HG02642 (cell line): Measurements from ENCODE around the gene SLC22A16.
"Not testable (repeated sequence)": the region's sequence is repeated elsewhere in the genome, so short reads cannot be mapped to it uniquely, and the experiment has no call there.

Experiments used
- ATAC-seq: cut with Tn5 transposase; IDR thresholded peaks from one replicate; pipeline ENCODE4 v1.9.1; 2021; ENCODE audit warnings: mild to moderate bottlenecking; ENCODE audit not compliant: unreplicated experiment, poor library complexity

Gene SLC22A16

DNA sequence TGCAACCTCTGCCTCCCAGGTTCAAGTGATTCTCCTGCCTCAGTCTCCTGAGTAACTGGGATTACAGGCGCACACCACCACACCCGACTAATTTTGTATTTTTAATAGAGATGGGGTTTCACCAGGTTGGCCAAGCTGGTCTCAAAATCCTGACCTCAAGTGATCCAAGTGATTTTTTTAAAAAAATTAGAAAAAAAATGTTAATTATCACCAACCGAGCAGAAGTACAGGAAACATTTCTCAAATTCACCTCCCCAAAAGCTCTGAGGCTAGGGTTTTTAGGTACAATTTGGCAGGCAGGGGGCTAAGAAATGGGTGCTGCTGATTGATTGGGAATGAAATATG lies 14.9 kb upstream of the SLC22A16 start:
- no peak for ATAC-seq

DNA sequence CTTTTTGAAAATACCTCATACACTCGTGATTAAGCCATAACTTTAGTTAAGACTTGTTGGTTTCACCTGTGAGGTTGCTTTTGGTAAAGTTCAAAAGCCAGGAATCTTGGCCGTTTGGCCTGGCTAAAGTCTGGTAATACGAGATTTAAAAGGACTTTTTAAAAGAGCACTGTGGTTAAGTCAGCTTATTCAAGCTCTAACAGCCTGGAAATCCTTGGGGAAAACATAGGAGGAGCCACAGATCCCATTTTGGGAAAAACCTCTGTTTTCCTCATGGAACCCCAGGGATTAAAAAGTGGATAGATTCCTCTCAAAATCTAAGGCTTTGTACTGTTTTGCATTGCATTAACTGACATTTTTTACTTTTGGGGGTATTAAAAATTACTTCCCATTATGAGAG lies 13.7 kb upstream of the SLC22A16 start:
- no peak for ATAC-seq

DNA sequence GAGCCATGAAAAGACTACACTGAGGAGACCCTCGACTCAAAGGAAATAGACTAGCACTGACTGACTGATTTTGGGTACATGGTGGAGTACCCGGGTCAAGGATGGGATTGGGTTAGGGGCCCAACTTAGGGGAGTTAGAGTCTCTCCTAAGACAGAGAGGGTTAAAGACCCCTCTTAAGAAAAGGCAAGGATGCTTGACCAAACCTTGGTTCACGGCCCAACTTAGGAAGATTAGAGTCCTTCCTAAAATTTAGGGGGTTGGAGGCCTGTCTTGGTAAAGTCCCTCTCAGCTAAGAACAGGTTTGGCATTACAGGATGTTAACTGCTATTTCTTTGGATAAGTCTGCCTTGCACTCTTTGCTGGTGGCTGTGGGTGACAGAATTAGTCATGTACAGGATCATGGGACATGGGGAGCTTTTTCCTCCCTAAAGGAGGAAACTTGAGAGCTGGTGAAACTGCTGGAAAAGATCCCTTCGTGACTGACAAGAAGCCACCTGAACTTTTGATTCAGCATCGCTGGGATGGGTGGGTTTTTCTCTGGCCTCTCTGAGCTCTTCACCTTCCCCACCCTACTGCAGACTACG lies 12.3 kb upstream of the SLC22A16 start:
- ATAC-seq: no peak

DNA sequence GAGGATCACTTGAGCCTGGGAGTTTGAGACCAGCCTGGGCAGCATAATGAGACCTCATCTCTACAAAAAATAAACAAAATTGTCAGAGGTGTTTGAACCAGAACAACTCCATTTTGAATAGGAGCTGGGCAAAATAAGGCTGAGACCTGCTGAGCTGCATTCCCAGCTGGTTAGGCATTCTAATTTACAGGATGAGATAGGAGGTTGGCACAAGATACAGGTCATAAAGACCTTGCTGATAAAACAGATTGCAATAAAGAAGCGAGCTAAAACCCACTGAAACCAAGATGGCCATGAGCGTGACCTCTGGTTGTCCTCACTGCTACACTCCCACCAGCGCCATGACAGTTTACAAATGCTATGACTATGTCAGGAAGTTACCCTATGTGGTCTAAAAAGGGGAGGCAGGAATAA lies 11.6 kb upstream of the SLC22A16 start:
- not testable (repeated sequence) for ATAC-seq

DNA sequence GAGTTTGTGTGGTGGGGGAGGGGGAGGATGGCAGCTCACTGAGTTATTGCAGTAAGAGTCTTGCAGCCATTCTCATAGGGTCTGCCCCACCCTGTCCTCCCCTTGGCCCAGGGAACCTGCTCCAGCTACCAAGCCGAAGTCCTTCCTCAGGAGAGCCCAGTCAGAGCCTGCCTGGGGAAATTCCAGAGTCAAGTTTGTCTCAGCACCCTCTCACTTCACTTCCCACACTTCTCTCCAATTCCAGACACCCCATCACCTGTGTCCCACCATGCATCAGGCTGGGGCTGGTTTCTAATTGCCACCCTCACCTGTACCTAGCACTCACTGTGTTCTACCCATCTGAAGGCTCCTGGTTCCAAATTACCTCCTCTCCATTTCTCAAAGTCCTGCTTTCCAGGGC lies 10.3 kb upstream of the SLC22A16 start:
- no peak for ATAC-seq

DNA sequence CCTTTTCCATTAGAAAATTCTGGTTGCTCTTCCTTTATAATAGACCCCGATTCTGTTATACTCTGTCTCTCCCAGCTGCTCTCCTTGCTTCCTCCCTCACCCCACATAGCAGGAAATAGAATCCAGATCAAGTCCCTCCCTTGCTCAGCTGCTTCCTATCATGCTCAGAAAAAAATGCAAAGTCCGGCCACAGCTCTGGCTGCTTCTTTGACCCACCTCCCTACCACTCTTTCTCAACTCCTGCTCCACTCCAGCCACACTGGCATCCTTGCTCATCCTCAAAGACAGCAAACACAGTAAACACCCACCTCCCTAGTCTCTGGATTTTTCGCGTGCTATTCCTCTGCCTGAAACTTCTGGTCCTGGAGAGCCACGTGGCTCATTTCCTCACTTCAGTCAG lies 9.1 kb upstream of the SLC22A16 start:
- ATAC-seq: no peak

DNA sequence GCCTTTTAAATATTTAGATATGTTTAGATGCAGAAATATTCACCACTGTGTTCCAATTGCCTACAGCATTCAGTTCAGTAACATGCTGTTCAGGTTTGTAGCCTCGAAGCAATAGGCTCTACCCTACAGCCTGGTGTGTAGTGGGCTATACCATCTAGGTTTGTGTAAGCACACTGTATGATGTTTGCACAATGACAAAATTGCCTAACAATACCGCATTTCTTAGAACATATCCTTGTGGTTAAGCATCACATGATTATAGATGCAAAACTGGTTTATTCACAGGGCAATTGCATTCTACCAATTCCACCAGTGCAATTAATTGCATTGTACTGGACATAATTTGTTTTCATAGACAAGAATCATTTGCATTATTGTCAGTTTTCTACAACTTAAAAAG lies 7.9 kb upstream of the SLC22A16 start:
- ATAC-seq: no peak

DNA sequence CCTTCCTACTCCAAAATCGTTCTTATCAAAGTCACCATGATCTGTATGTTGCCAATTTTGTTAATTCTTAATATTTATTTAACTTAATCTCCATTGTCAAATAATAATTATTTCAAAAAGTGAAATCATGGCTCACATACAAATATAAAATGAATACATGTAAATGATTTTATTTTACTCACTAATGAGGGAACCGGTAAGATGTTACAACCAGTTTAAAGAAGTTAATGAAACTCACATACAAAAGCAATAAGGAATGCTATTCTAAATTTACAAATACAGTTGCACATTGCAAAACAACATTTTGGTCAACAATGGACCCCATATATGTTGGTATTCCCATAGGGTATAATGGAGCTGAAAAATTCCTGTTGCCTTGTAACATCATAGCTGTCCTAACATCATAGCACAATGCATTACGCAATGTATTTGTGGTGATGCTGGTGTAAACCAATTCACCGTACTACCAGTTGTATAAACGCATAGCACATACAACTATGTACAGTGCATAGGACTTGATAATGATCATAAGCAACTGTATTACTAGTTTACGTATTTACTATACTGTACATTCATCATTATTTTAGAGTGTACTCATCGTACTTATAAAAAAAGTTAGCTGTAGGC lies 6.5 kb upstream of the SLC22A16 start:
- ATAC-seq: no peak

DNA sequence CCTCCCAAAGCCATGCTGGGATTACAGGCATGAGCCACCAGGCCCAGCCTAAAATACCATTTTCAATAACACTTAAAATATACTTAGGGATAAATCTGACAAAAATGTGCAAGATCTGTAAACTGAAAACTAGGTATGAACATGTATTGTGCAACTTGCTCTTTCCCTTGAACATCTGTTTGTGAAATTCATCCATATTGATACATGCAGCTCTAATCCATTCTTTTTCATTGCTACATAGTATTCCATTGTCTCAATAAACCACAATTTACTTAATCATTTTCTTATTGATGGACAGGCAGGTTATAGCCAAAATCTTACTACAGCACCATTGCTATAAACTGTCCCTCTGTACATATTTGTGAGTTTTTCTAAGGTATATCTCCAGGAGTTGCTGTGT lies 4.7 kb upstream of the SLC22A16 start:
- no peak for ATAC-seq

DNA sequence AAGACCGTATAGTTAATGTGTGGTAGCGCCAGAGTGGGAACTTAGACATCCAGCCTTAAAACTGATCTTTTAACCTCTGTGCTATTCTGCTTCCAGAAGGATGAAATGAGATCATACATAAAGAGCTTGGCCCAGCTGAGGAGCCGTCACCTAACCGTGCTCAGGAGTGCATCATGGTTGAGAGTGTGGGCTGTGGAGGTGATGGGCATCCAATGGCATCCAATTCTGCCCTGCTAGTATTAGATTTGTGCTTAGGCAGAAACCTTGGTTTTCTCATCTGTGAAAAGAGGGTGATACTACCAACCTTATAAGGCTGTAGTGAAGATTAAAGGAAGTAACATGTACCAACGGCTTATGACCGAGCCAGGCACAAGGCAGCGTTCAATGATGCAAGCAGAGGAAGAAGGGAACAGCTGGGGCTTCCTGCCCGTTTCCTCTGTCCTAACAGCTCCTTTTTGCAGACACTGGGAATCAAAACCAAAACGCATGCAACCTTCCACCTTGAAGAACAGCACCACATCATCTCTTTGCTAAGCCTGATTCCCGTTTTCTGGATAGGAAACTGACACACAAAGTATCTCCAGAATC lies 1.3 kb downstream of the SLC22A16 start:
- no peak for ATAC-seq

DNA sequence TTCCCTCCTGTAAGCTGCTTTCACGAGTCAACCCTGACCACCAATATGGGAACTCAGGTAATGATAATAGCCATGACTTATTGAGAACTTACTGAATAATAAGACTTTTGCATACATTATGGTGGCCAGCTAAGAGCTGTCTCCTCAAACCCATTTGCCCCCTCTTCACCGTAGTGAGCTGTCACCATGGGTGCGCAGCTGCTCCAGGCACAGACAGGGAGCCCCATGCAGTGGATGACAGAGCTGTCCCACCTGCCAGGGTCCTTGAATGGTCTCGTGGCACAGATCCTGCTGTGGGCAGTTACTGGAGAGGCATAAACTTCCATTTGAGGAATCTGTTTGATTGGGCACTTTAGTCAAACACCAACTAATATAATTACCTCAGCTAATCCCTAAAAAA lies 1.9 kb downstream of the SLC22A16 start:
- no peak for ATAC-seq

DNA sequence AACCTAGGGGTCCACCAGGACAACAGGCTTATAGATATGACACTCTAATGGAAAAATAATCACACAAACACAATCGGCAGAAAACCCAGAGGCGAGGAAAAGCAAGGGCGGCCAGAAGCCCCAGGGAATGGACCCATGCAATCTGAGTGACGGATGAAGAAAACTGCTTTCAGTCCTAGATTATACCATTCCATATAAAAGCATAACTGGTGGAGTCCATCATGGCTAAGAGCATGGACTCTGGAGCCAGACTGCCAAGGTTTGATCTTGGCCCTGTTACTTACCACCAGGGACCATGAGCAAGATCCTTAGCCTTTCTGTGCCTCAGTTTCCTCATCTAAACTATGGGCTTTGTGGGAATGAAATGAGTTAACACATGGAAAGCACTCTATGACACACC lies 3.7 kb downstream of the SLC22A16 start:
- ATAC-seq: no peak

DNA sequence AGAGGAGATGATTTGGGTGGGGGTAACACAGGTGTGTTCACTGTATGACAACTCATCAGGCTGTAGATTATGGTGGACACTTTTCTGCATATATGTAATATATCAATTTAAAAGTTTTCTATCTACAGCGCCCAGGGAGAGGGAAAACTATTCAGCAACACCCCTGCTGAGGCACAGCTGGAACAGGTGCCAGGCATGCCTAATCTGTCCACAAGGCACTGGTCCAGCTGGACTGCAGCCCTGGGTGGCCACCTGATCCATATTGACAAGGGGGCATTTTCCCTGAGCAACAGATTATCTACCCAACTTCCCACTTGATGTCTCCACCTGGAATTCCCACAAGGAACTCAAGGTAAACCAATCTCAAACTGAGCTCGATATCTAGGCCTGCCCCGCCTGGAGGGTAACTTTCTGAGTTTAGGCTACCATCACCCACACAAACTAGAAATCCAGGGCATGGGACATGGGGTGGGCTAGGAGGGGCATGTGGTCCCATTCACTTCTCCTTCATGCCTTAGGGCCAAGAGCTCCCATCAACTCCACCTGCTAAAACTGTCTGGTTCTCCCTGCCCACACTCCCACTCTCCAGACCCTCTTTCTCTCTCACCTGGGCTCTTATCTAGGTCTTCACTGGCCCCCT lies 4.6 kb downstream of the SLC22A16 start:
- no peak for ATAC-seq

DNA sequence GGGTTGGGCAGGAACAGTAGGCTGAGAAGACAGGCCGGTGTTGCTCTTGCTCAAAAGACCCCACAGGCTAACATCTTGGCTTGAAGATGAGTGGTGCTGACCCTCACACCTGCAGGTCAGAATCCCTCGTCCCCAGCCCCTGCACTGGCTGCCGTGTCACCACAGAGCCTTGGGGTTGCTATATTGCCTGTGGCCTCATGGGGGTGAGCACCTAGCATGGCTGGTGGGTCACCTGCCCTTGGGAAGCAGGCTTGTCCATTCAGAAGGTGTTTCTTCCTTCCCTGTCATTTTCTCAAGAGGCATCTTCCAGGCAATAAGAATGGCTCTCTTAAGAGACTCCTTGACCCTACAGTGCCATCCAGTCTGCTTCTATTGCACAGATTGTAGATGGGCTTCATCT lies 7.7 kb downstream of the SLC22A16 start:
- ATAC-seq: no peak

DNA sequence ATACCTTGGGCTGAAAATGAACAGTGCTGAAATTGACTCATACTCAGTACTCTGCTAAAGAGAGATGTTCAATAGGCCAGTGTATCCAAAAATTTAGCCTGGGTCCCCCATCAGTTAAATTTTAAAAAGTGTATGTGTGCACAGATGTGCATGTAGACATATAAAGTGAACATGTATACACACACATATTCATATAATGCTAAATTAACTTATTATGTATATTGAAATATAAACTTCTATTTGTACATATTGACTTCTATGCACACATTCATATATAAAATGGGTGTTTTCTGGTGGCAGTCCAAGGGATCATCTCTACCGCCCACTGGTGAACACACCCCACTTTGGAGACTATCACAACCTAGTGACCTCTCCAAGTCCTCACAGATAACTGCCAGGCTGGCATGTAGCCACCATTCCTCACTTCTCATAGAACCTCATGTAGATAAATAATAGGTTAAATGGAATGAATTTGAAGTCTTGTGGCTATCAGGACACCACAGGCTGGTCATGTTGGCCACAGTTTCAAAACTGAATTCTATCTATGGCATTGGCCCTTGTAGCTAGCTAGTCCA lies 8.8 kb downstream of the SLC22A16 start:
- no peak for ATAC-seq

DNA sequence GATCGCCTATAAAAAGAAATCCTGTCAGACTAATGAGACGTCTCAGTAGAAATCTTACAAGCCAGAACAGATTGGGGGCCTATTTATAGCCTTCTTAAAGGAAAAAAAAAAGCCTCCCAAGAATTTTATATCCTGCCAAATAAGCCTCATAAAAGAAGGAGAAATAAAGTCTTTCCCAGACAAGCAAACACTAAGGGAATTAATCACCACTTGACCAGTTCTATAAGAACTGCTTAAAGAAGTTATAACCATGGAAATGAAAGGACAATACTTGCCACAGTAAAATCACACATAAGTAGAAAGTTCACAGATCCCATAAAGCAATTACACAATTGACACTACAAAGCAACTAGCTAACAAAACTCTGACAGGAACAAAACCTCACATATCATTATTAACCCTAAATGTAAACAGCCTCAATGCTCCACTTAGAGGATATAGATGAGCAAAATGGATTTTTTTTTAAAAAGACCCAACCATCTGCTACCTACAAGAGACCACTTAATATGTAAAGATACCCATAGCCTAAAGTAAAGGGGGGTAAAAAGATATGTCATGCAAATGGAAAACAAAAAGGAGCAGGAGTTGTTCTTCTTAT lies 13.4 kb downstream of the SLC22A16 start:
- ATAC-seq: no peak

DNA sequence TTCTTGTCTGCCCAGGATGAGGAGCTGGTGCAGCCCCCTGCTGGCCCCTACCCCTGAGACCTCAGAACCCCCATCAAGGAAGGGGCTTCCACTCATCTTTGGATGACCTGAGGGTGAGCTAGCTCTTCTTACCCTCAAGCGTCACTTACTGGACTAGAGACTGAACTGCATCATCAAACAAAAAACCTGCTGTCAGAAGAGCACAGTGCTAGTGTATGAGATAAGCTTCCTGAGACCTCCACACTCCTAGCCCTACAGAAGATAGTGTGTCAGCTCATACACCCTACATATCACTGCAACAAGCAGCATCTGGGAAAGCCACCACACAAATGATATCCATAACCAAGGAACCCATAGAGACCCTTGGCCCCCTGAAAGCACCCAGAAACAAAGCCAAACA lies 15.0 kb downstream of the SLC22A16 start:
- ATAC-seq: no peak

DNA sequence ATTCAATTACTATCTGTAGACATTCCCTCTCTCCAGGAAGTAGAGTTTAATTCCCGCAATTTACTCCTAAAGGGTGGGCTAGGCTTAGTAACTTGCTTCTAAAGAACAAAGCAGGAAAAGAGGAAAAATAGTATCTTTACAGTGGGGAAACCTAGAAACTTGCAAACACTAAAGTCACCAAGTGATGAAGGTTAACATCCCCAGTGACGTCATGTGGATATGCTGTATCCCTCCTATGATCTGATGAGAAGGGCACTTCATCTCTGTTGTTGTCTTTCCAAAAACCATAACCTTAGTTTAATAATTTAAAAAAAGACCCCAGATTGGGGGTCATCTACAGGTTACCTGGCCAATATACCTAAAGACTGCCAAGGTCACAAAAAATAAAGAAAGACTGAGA lies 17.3 kb downstream of the SLC22A16 start:
- no peak for ATAC-seq

DNA sequence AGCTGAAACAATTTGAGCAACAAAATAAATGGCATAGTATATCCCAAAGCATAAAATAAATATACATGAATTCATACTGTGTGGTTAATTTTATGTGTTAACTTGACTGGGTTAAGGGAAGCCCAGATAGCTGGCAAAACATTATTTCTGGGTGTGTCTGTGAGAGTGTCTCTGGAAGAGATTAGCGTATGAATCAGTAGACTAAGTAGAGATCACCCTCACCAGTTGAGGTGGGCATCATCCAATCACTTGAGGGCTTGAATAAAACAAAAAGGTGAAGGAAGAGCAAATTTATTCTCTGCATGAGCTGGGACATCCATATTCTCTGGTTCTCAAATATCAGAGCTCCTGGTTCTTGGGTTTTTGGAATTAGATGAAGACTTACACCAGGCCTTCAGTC lies 17.9 kb downstream of the SLC22A16 start:
- ATAC-seq: no peak

DNA sequence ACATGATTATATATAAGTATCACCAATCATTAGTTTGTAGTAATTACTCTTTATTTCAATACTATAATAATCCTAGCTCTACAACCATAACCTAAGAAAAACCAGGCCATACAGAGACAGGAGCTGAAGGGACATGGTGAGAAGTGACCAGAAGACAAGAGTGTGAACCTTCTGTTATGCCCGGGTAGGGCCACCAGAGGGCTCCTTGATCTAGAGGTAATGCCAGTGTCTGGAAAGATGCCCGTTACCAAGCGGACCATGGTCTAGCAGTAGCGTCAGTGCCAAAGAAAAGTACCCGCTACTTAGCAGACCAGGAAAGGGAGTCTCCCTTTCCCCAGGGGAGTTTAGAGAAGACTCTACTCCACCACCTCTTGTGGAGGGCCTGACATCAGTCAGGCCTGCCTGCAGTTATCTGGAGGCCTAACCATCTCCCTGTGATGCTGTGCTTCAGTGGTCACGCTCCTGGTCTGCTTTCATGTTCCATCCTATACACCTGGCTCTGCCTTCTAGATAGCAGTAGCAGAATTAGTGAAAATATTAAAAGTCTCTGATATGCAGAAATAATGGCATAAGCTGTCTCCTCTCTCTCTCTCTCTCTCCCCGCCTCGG lies 18.7 kb downstream of the SLC22A16 start:
- not testable (repeated sequence) for ATAC-seq

DNA sequence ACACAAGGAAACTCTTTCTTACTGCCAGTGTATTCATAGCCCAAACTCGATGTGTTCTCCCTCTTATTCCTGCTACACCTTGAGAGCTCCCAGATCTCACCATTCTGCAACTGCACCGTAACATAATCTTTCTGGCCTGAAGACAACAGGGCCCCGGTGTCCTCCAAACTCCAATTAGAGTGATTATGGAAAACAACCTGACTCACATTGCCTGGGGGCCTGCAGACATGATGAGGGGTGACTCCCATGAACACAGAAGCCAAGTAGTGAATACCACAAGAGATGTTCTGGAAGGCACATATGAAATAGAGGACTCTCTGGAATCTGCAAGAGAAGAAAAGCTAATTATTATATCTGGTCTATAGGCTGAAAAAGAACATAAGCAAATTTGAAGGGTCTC lies 19.7 kb downstream of the SLC22A16 start:
- no peak for ATAC-seq
